DMS79 (cell line): ENCODE results near the gene REEP5.
"Not testable (repeated sequence)": the region's sequence is repeated elsewhere in the genome, so short reads cannot be mapped to it uniquely, and the experiment has no call there.

Experiments used
- DNase-seq: peaks from one replicate; lab custom pipeline; 2025; lab: John Stamatoyannopoulos, UW

Gene REEP5

DNA sequence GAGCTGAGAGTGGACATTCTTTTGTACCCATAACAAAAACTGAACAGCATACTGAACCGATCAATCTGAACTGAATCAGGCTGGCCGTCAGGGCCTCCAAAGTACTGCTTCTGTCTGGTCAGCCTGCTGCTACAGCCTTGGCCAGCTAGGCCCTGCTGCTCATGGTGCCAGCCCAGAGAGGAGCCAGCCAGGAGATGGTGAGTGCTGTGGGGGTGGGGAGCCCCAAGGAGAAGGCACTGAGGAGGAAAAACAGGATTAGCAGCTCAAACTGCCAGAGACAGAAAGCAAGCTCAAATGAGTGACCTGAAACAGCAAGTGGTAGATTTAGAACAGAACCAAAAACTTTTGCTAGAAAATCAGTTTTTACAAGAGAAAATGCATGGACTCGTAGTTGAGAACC lies 37.0 kb downstream of the REEP5 start:
- DNase-seq = no peak

DNA sequence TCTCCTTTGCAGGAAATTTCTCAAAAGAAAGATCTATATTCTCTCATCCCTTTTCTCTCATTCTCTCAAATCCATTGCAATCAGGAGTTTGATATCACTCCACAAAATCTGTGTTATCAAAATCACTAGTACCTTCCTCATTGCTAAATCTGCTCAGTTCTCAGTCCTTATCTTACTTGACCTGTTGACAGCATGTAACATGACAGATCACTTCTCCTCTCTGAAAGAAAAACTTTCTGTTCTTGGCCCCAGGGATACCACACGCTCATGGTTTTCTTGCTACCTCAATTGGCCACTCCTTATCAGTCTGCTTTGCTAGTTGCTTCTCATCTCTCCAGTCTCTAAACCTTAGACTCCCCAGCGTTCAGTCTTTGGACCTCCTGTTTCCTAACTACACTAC lies 38.8 kb downstream of the REEP5 start:
- no peak for DNase-seq

DNA sequence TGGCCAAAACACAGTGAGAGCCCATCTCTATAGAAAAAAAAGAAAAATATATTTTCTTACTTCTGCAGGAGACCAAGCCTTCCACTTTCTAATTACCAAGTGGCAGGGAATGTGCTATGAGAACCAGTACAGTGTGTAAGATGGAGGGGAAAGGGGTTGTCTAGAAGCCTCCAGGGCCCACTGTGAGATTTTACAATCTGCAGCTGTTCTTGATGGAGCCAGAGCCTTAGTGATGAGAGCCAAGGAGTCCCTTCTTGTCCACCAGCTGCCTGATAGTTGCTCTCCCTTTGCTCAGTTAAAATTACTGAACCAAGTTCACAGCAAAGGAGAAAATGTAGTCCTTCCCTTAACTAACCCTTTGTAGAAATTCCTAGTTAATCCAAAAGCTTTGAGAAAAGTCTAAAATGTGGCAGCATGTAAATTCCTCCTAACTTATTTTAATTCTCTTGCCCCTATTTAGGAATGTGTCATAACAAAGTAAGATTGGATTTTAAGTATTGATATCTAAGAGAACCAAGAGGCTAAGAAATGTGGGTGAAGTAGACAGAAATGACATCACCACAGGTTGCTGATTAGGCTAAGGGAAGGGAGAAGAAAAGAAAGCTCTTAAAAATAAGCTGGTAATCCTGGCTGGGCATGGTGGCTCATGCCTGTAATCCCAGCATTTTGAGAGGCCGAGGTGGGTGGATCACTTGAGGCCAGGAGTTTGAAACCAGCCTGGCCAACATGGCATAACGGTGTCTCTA lies 41.6 kb downstream of the REEP5 start:
- no peak for DNase-seq

DNA sequence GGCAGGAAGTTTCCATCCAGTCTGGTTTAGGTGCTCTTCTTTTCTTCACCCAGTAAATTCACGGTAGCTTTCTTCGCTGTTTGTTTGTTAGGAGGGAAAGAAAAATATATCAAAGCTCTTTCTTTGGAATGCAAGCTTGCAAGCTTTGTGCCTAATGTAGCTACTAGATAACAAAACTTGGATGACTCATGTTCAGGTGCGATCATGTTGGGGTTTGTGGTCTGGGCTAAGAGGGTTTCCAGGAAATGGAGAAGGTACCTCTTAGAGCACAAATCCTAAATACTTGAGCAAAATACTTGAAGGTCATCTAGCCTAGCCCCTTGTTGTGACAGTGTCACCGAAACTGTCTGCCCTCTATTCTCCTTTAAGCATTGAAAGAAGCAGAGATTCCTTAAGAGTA lies 43.3 kb downstream of the REEP5 start:
- peak; percentile 1 for DNase-seq

DNA sequence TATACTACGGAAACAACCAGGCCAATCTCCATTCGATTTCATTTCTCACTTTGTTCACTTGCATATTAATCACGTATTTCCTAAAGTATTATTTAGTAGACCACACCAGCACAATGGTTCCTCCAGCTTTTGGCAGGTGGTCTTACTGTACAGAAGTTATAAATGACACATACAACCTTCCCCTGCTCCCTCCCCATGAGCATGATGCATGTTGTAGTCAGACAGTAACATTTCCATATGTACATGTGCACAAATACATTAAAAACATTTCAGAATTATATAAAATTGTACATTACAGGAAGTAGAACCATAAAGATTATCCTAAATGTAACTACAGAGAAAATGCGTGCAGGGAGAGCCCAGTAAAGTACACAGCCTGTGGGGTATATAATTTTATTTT lies 43.9 kb downstream of the REEP5 start:
- DNase-seq = no peak

DNA sequence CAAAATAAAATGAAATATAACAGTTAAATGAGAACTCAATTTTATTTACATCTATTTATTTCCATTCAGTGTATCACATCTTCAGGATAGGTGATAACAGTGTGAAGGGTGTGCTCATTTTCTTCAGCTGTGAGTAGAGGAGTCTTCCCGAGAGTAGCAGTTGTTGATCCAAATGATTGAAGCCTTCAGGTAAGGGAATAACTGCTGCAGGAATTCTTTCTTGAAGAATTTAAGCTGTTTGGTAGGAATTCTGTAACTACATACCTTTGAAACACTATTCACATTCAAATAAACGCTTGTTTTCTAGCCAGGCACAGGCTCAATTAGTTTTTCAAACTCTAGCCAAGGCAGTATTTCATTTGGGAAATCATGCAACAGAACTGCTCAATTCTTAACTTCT lies 45.7 kb downstream of the REEP5 start:
- DNase-seq = no peak

DNA sequence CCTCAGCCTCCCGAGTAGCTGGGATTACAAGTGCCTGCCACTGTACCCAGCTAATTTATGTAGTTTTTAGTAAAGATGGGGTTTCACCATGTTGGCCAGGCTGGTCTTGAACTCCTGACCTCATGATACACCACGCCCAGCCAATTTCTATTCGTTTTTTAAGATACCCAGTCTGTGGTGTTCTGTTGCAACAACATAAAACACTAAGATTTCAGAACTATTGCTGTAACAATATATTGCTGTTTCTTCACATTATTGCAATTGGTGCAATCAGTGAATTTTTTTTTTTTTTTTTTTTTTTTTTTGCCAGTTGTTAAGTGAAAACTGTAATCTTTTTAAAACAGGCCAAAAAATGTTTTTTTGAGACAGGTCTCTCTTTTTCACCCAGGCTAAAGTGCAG lies 51.1 kb downstream of the REEP5 start:
- no peak for DNase-seq

DNA sequence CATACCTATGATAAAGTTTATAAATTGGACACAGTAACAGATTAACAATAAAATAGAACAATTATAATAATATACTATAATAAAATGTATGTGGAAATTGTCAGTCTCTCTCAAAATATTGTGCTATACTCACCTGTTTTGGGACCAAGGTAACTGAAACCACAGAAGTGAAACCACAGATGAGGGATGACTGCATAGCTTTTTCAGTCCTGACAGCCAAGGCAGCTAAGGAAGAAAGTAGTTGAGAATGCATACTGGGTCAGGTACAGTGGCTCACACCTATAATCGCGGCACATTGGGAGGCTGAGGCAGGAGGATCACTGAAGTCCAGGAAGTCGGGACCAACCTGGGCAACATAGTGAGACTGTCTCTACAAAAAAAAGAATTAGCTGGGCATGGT lies 52.1 kb downstream of the REEP5 start:
- no peak for DNase-seq

DNA sequence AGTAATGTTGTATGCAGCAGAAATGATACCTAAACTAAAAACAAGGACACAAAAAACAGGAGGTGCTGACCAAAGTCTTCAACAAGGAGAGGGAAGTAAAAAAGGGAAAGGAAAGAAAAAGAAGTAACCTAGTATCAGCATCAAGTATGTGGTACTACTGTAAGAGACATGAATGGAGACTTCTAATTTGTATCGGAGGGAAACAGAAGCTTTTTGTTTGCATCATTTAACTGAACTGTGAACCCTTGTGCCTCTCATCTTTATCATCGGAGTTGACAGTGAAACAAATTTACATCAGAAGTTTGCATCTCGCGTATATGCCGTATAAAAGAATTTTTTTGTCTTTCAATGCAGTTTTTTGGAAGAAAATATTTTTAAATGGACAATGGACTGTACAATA lies 54.6 kb downstream of the REEP5 start:
- no peak for DNase-seq

DNA sequence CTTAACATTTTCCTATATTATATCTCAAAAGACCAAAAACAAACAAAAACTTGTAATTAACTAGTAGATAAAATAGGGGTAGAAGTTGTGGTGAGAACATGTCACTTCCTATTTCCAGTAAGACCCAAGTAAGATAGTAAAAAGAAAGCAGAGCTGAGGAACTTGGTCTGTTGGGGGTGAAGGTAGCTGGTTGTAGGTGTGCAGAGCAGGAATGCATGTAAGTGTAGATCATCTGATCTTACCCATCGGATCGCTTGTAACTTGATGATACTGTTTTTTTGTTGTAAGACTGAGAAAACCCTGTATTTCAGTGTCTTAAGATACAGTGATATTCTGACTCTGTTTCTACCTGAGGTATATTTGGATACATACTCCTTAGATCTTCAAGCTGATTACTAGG lies 55.3 kb downstream of the REEP5 start:
- DNase-seq = no peak

DNA sequence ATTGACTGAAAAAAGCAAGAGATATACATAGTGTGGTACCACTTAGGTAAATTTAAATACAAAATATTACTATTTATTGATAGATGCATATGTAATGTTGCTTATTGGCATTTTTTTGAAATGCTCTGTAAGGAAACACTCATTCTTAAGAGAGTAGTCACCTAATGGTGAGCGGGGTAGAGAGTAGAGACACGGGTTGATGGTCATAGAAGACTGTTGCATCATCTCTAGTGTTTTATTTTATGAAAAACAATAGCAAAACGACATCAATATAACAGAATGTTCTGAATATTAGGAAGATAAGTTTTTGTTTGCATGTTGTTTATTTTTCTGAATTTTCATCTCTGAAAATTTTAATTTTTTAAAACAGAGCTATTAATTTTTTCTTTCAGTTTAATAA lies 56.9 kb downstream of the REEP5 start:
- DNase-seq = no peak

DNA sequence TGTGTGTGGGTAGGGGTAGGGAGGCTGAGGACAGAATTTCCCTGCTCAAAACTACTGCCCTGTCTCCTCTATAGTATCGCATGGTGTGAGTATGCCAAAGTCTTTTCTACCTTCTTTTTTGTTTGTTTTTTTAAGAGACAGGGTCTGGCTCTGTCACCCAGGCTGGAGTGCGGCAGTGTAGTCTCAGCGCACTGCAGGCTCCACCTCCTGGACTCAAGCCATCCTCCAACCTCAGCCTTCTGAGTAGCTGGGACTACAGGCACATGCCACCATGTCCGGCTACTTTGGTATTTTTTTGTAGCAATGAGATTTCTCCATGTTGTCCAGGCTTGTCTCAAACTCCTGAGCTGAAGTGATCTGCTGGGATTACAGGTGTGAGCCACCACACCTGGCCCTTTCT lies 58.5 kb downstream of the REEP5 start:
- DNase-seq = no peak

DNA sequence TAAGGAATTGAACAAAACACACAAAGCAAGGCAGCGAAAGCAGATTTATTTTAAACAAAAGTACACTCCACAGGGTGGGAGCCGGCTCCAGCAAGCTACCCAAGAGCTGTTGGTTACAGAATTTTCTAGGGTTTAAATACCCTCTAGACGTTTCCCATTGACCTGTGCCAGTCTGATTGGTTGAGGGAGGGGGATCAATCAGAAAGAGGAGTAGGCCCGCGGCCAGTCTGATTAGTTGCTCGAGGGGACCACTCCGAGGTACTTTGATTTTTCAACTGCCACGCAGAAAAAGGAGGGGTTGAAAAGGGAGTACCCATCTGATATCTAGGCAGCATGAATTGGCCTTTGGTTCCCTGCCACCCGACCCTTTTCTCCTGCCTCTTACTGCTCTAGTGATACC lies 59.9 kb downstream of the REEP5 start:
- DNase-seq = no peak

DNA sequence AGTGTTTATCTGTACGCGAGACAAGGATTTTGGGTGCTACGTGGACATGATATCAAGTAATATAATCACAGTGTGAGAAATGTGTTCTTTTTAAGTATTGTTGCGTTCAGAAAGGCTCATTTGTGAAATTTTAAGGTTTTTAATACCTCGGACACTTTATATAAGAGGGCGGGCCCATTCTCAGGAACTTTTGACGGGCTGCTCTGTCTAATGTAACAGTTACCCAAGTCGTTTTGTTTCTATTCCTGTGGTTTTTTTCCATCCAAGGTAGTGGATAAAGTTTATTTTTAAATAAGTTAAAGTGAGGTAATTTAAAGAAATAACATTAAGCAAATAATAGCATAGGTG lies 60.4 kb downstream of the REEP5 start:
- no peak for DNase-seq

DNA sequence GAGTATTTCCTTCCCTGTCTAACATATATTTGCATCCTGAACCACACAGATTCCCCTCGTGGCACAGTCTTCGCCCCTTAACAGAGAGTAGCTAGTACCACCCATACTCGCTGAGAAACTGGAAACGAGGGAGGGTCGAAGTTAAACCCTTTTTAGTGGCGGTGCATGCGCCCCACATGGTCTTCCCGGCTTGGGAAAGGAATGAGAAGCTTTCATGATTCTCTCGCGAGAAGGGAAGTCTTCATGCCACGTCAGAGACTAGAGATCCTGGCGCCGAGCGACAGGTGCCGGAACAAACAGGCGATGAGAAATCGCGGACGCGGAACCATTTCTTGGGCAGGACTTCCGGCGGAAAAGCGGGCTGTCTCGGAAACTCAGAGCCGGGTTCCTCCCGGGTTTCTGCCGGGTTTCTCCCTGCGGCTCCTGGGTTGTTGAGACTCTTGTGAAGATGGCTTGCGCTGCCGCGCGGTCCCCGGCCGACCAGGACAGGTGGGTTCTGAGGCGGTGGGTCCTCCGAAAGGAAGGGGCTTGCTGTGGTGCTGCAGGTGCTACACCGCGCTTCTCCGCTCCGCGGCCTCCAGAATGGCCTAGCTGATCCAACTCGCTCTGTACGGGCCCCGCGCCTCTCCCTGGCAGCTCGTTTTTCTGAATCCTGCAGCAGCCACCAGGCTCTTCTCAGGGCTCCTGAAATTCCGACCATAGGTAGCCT lies 60.9 kb downstream of the REEP5 start, which contains the start of gene SRP19:
TSS of gene SRP19 (plus strand) at position 359 of the 709 bp plus-strand sequence. CDS start at position 449, 90 bp downstream.
- DNase-seq = peak; percentile 93

DNA sequence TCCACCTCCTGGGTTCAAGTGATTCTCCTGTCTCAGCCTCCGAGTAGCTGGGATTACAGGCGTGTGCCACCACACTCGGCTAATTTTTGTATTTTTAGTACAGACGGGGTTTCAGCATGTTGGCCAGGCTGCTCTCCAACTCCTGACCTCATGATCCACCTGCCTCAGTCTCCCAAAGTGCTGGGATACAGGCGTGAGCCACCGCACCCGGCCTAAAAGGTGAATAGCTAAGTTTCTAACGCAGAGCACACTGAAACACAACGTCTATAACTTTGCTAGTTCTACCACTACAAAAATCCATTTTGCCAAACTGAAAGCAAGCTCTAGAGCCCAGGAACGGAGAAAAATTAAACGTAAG lies 61.5 kb downstream of the REEP5 start:
- DNase-seq = not testable (repeated sequence)

DNA sequence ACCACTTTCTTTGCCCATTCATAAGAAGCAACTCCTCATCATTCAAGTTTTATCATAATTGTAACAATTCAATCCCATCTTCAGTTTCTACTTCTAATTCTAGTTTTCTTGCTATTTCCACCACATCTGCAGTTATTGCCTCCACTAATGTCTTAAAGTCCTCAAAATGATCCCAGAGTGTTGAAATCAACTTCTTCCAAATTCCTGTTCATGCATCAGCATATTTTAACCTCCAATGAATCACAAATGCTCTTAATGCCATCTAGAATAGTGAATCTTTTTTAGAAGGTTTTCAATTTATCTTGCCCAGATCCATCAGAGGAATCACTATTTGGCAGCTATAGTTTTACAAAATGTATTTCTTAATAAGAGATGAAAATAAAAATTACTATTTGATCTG lies 64.2 kb downstream of the REEP5 start:
- DNase-seq = no peak

DNA sequence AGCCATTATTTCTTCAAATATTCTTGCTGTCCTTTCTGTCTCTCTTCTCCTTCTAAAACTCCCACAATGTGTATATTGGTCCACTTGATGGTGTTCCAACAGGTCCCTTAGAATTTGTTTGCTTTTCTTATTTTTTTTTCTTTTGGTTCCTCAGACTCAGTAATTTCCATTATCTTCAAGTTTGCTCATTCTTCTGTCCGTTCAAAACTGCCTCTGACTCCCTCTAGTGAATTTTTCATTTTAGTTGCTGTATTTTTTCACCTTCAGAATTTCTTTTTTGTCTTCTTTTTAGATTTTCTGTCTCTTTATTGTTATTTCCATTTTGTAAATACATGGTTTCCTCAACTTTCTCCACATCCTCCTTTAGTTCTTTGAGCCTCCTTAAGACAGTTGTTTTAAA lies 67.4 kb downstream of the REEP5 start:
- no peak for DNase-seq

DNA sequence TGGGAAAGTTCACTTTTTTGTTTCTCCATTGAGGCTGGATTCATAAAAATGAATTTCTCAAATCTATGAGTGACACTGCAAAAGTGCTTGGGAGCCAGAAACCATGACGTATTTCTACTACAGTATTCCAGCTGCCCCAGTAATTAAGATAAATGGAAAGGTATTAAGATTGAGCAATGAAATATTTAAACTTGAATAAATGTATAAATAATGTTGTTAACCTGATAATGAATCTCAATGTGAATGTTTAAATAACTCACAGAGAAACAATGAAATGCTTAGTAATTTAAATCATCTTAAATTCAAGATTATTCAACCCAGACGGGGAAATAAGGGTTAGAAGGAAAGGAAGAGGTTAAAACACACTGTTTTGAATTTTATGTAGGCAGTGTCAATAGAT lies 72.1 kb downstream of the REEP5 start:
- DNase-seq = no peak

DNA sequence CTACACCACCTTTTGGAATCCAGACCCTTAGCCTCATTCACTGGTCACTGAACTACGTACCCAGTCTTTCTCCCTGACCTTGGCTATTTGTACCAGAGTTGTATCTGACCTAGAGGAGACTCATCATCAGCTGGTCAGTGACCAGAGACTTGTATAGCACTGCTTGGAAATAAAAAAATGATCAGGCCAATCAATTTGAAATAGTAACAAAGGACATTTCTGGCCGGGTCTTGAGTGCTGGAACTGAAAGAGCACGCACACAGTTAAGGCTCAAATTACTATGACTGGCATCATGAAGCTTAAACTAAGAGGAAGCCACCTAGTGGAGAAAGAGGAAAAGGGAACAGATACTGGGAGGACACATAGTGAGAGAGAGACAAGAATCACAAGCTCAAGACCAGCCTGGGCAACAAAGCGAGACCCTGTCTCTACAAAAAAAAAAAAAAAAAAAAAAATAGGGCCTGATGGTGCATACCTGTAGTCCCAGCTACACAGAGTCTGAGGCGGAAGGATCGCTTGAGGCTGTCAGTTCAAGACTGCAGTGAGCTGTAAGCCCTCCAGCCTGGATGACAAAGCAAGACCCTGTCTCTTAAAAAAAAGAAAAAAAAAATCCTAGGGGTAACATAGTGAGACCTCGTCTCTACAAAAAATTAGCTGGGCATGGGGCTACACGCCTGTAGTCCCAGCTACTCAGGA lies 73.8 kb downstream of the REEP5 start:
- peak; percentile 2 for DNase-seq

DNA sequence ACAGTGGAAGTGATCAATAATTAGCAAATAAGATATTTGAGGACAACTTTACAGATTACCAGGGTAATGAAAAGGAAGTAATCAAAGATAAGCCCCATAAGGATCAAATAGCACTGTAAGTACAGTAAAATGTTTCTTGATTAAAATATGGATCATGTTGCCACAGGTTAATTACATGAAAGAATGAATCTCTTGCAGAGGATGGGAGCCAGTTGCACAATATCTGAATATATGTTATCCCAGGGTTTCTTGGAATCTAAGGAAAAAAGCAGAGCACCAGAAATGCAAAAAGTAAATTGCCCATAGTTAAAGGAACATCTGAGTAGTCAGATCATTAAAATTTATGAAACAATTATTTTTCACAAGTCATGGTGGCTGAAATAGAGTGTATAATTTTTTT lies 74.7 kb downstream of the REEP5 start:
- no peak for DNase-seq

DNA sequence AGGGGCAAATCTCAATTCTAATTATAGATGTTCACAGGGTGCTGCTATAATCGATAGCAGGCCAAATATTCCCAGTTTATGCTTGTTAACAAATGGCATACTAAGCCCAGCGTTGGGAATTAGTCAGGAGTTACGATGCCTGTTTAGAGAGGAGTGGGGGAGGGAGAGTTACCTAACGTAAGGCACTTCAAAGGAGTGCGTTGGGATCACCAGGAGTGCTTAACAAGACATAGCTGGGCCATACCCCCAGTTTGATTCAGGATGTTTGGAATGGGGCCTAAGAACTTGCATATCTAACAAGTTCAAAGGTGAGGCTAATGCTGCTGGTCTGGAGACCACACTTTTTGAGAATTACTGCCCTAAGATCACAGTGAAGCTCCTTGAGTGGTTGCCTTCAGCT lies 75.5 kb downstream of the REEP5 start:
- DNase-seq = no peak

DNA sequence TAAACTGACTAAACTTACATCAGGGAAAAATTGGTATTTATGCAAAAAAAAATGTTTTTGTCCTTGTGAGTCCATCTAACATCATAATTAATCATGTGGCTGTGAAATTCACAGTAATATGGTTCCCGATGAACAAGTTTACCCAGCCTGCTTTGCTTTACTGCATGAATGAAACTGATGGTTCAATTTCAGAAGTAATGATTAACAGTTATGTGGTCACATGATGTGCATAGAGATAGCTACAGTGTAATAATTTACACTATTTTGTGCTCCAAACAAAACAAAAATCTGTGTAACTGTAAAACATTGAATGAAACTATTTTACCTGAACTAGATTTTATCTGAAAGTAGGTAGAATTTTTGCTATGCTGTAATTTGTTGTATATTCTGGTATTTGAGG lies 77.5 kb downstream of the REEP5 start:
- DNase-seq = no peak
